PC-9 (cell line): ENCODE data around the gene TIMP3. TPM values are rescaled to one million over a fixed set of nuclear protein-coding genes. Genes with fewer than 3 reads are reported as not detected.

ENCODE experiments used
- Bru-seq: library from RNA; stranded (reverse); fragments of 400-500 nt; gene quantifications from one replicate; lab custom pipeline; 2021; lab: Mats Ljungman, UMichigan
- BruChase-seq, 2 experiments: library from RNA; stranded (reverse); fragments of 400-500 nt; gene quantifications; one replicate each; lab custom pipeline; 2021; lab: Mats Ljungman, UMichigan
- BruUV-seq: library from RNA; stranded (reverse); fragments of 400-500 nt; replicated peaks from 2 replicates; lab custom pipeline; 2021; lab: Mats Ljungman, UMichigan
- CTCF ChIA-PET: fragments of 300-600 bp; sonication (Branson Sonifier 250); formaldehyde crosslinking; loops from one replicate; lab custom pipeline; 2022; ENCODE audit warnings: antibody characterized with exemption; lab: Charles Lee
- POLR2A ChIA-PET: fragments of 300-600 bp; sonication (Branson Sonifier 250); formaldehyde crosslinking; loops from one replicate; lab custom pipeline; 2022; ENCODE audit warnings: antibody characterized with exemption; ENCODE audit not compliant: unreplicated experiment; lab: Charles Lee
- DNase-seq, 2 experiments: peaks; one replicate each; pipeline versions ENCODE4 v3.0.0 to v3.0.0-alpha.2; 2015 to 2022; ENCODE audit warnings: mixed read lengths in 1 of 2
- H2AFZ ChIP-seq: fragments of 200-600 bp; sonication (generic); 2 replicates; pipeline ENCODE4 v1.8.1; 2017; ENCODE audit warnings: antibody characterized with exemption
- H3F3A ChIP-seq: fragments of 200-600 bp; sonication (generic); 2 replicates; pipeline ENCODE4 v1.8.1; 2017; ENCODE audit warnings: antibody characterized with exemption, mild to moderate bottlenecking, low read depth; ENCODE audit not compliant: insufficient read depth
- H3K27ac ChIP-seq: fragments of 200-600 bp; sonication (generic); 2 replicates; pipeline ENCODE4 v1.6.1; 2016; ENCODE audit warnings: mixed run types
- H3K27me3 ChIP-seq: fragments of 200-600 bp; sonication (generic); 2 replicates; pipeline ENCODE4 v1.6.1; 2016; ENCODE audit warnings: low read depth, mixed run types; ENCODE audit not compliant: insufficient read depth
- H3K36me3 ChIP-seq: fragments of 200-600 bp; sonication (generic); 2 replicates; pipeline ENCODE4 v1.6.1; 2016; ENCODE audit warnings: low read depth, mixed run types
- H3K4me1 ChIP-seq: fragments of 200-600 bp; sonication (generic); replicated peaks from 2 replicates; pipeline ENCODE4 v1.6.1; 2016; ENCODE audit warnings: mixed run types; ENCODE audit not compliant: insufficient read depth
- H3K4me2 ChIP-seq: fragments of 200-600 bp; sonication (generic); 2 replicates; pipeline ENCODE4 v1.6.1; 2017; ENCODE audit warnings: mixed run types
- H3K4me3 ChIP-seq: fragments of 200-600 bp; sonication (generic); 2 replicates; pipeline ENCODE4 v1.6.1; 2016; ENCODE audit warnings: mixed run types
- H3K79me2 ChIP-seq: fragments of 200-600 bp; sonication (generic); 2 replicates; pipeline ENCODE4 v1.6.1; 2017; ENCODE audit warnings: low read depth, mixed run types
- H3K9me2 ChIP-seq: fragments of 200-600 bp; sonication (generic); 2 replicates; pipeline ENCODE4 v1.8.1; 2017; ENCODE audit warnings: mild to moderate bottlenecking; ENCODE audit not compliant: insufficient read depth
- H3K9me3 ChIP-seq: fragments of 200-600 bp; sonication (generic); 2 replicates; pipeline ENCODE4 v1.8.1; 2016; ENCODE audit warnings: low read depth; ENCODE audit not compliant: insufficient read depth
- H4K20me1 ChIP-seq: fragments of 200-600 bp; sonication (generic); 2 replicates; pipeline ENCODE4 v1.8.1; 2017; ENCODE audit not compliant: insufficient read depth
- EZH2 ChIP-seq: fragments of 200-600 bp; sonication (generic); IDR thresholded peaks from 2 replicates; pipeline ENCODE4 v1.8.0; 2017; ENCODE audit warnings: antibody characterized with exemption, low read depth
- intact Hi-C: fragments of 100-400 bp; cut with micrococcal nuclease; formaldehyde crosslinking; loops from one replicate; pipeline ENCODE4 v1.10.0; 2022; ENCODE audit not compliant: unreplicated experiment
- long read RNA-seq: library from polyadenylated mRNA; stranded (forward); transcript quantifications from one replicate; pipeline ENCODE4 v2.0.0, GENCODE V29; 2022
- total RNA-seq: library from RNA; stranded (reverse); gene quantifications from 2 replicates; pipeline ENCODE4 v1.2.3, GENCODE V29; 2021
- TF ChIP-seq, protein P1 (sequence below): fragments of 200-600 bp; sonication (generic); conservative IDR thresholded peaks from 2 replicates; pipeline ENCODE4 v1.6.1; 2017; ENCODE audit warnings: mixed run types, antibody characterized with exemption, mild to moderate bottlenecking, moderate library complexity

Gene TIMP3
- total RNA-seq (79.8 and 89.3 TPM in 2 replicates), Bru-seq, nascent RNA (percentile 86 among the genes with signal in this experiment), BruChase-seq, experiment 1, labeled RNA remaining after a 2-hour chase (percentile 81 among the genes with signal in this experiment), BruChase-seq, experiment 2, labeled RNA remaining after a 6-hour chase (percentile 92 among the genes with signal in this experiment)
- long read RNA-seq, full-length matches to known transcripts = 183 of 249 reads
- long read RNA-seq, partial matches to known transcripts = 5 of 249 reads
- long read RNA-seq, other reads (novel, unspliced or antisense) = 61 of 249 reads

DNA sequence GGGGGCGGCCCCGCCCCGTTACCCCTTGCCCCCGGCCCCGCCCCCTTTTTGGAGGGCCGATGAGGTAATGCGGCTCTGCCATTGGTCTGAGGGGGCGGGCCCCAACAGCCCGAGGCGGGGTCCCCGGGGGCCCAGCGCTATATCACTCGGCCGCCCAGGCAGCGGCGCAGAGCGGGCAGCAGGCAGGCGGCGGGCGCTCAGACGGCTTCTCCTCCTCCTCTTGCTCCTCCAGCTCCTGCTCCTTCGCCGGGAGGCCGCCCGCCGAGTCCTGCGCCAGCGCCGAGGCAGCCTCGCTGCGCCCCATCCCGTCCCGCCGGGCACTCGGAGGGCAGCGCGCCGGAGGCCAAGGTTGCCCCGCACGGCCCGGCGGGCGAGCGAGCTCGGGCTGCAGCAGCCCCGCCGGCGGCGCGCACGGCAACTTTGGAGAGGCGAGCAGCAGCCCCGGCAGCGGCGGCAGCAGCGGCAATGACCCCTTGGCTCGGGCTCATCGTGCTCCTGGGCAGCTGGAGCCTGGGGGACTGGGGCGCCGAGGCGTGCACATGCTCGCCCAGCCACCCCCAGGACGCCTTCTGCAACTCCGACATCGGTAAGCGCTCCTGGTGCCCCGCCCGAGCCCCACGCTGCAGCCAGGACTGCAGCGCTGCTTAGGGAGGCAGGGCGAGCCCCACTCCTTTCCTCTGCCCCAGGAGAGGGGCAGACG, at the start of gene TIMP3:
TSS of gene TIMP3 (plus strand) at position 169 of the 700 bp plus-strand sequence. CDS start at position 466, 297 bp downstream.
- Histone ChIP-seq H3K4me2 (peak within 1 kb of the TSS; percentile 97), H3K4me3 (peak within 1 kb of the TSS; percentile 99), H3K79me2 (peaks cover 55% of the 10 kb centered on the region), H3K9me3 (no peaks in the 10 kb centered on the region), H3K9me2 (no peaks in the 10 kb centered on the region), H3K36me3 (peaks cover 40% of the 10 kb centered on the region), H4K20me1 (peaks cover 48% of the 10 kb centered on the region), H3K27ac (peak within 1 kb of the TSS; percentile 49), H2AFZ (peak within 1 kb of the TSS; percentile 75), H3F3A (peaks cover 45% of the 10 kb centered on the region), H3K27me3 (no peaks in the 10 kb centered on the region), H3K4me1 (peaks cover 41% of the 10 kb centered on the region)
- ChIA-PET CTCF (no interaction called here), POLR2A (interaction anchor here (0.5 to 0.9 kb wide), 5 partner anchors 9 to 326 kb away, joined by 3 to 10 read pairs (median 5); no protein-coding TSS in a partner anchor)
- no TSS peak for BruUV-seq
- TF ChIP-seq, protein P1, sequence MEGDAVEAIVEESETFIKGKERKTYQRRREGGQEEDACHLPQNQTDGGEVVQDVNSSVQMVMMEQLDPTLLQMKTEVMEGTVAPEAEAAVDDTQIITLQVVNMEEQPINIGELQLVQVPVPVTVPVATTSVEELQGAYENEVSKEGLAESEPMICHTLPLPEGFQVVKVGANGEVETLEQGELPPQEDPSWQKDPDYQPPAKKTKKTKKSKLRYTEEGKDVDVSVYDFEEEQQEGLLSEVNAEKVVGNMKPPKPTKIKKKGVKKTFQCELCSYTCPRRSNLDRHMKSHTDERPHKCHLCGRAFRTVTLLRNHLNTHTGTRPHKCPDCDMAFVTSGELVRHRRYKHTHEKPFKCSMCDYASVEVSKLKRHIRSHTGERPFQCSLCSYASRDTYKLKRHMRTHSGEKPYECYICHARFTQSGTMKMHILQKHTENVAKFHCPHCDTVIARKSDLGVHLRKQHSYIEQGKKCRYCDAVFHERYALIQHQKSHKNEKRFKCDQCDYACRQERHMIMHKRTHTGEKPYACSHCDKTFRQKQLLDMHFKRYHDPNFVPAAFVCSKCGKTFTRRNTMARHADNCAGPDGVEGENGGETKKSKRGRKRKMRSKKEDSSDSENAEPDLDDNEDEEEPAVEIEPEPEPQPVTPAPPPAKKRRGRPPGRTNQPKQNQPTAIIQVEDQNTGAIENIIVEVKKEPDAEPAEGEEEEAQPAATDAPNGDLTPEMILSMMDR = no peak
- no peak for TF ChIP-seq EZH2
- intact Hi-C loops = loop anchor here (5.0 kb wide), 1 partner anchor 186 kb away; no protein-coding TSS in a partner anchor
- DNase-seq = peak; percentile 78 to 87

DNA sequence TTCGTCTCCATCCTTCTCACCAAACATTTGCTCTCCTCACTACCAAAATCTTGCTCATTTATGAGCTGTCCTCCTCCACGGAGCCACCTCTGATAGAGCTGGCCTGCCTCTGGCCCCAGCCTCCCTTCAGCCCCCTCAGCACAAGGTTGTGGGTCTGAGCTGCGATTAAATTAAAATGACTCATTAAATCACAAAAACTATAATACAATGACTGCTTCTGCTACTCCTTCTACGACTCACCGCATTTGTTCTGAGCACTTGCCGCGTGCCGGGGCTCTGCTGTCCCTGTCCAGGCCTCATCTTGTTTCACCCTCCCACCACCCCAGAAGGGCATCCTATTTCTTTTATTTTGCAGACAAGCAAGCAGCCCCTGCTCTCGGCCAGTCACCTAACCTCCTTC, 49.2 kb upstream of the TIMP3 start:
- DNase-seq = no peak
- Histone ChIP-seq H4K20me1 (no peaks in the 10 kb centered on the region), H3K79me2 (no peaks in the 10 kb centered on the region), H3K9me3 (no peaks in the 10 kb centered on the region; the same call in 1 of the 2 replicates), H2AFZ (no peak overlapping the region), H3K4me2 (no peak overlapping the region), H3K4me1 (peaks cover 30% of the 10 kb centered on the region), H3K27me3 (no peaks in the 10 kb centered on the region), H3K9me2 (no peaks in the 10 kb centered on the region), H3K27ac (no peak overlapping the region), H3F3A (peaks cover 4% of the 10 kb centered on the region), H3K36me3 (no peaks in the 10 kb centered on the region), H3K4me3 (no peak overlapping the region)
- BruUV-seq = no TSS peak
- TF ChIP-seq, protein P1 = no peak
- TF ChIP-seq EZH2 = no peak
- intact Hi-C loops = no loop called here
- POLR2A ChIA-PET = no interaction called here
- CTCF ChIA-PET = no interaction called here

DNA sequence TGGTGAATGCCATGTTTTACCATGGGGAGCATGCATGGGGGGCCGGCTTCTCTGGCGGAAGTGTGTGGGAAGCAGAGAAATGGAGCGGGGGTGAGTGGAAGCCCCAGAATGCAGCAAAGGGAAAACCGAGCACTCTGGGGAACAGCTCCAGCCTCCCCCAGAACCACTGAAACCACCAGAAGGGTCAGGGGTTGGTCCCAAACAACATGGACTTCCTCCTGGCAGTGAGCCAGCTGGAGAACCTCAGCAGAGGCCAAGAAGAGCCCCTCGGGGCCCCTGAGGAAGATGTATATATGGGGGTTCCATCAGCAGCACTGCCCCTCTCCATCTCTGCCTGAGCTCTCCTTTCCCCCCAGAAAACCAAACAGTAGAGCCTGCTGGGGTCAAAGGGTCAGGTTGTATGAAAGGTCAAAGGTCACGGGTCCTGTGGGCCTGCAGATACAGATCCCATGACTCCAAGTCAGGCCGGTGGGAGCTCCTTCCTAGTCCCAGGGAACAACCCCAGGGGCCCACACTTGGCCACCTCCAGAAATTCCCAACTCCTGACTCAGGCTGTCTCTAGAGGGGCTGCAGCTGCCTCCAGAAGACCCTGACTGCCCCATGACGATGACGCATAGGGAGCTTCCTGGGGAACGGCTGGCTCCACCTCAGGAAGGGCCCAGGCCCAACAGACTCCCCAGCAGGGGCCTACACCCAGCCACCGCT, 48.5 kb upstream of the TIMP3 start:
- intact Hi-C loops = no loop called here
- DNase-seq = no peak
- H3K36me3 ChIP-seq = no peaks in the 10 kb centered on the region
- H3K4me3 ChIP-seq = no peak overlapping the region
- no peak overlapping the region for H3K27ac ChIP-seq
- no peaks in the 10 kb centered on the region for H3K79me2 ChIP-seq
- CTCF ChIA-PET = no interaction called here
- H2AFZ ChIP-seq = no peak overlapping the region
- H3K4me2 ChIP-seq = no peak overlapping the region
- peaks cover 24% of the 10 kb centered on the region for H3K4me1 ChIP-seq
- H4K20me1 ChIP-seq = no peaks in the 10 kb centered on the region
- BruUV-seq = no TSS peak
- no peaks in the 10 kb centered on the region for H3F3A ChIP-seq
- no peaks in the 10 kb centered on the region for H3K27me3 ChIP-seq
- POLR2A ChIA-PET = no interaction called here
- H3K9me2 ChIP-seq = no peaks in the 10 kb centered on the region
- H3K9me3 ChIP-seq = no peaks in the 10 kb centered on the region; the same call in 1 of the 2 replicates
- TF ChIP-seq, protein P1 = no peak
- TF ChIP-seq EZH2 = no peak
